GM12892 (cell line): Measurements from ENCODE around the gene TPPP2.

Experiments
- POLR2A ChIP-seq: IDR thresholded peaks from 2 replicates; pipeline ENCODE4 v1.6.1; 2011; ENCODE audit warnings: low read depth, low read length, control low read depth
- POLR2AphosphoS5 ChIP-seq: IDR thresholded peaks from 2 replicates; pipeline ENCODE4 v1.6.1; 2011; ENCODE audit warnings: low read depth, low read length, control low read depth

GRCh38 chr14:21026988-21027315 lies 3.1 kb upstream of the TPPP2 start:
- TF ChIP-seq POLR2A (no peak), POLR2AphosphoS5 (no peak)
